GM12874 (cell line): ENCODE results near the gene CLPSL1.

Experiments
- TF ChIP-seq, protein P1 (sequence below): IDR thresholded peaks from 2 replicates; pipeline ENCODE4 v1.5.1; 2011; ENCODE audit warnings: low read depth, mild to moderate bottlenecking, control low read depth, low read length, moderate library complexity; ENCODE audit not compliant: insufficient read depth

The CLPSL1 gene

DNA sequence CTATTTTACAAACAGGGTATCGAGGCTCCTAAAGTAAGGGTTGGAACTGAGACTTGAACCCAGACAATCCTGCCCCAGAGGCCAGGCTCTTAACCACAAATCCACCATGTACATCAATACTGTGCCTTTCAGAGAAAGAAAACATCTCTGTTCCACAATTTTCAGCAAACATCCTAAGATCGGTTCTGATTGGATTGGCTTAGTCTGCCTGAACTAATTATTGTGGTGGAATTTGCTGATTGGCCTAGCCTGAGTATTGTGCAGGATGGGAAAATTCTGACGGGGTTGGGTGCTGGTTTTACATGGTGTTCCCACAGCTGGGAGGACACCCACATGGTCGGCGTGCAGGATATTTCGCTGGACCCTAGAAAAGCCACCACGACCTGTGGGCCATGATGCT lies at the start of gene CLPSL1:
Gene CLPSL1, plus strand, starts transcription at position 301 of the 400 bp plus-strand sequence. Its CDS starts 92 bp downstream, at position 393.
- TF ChIP-seq, protein P1, sequence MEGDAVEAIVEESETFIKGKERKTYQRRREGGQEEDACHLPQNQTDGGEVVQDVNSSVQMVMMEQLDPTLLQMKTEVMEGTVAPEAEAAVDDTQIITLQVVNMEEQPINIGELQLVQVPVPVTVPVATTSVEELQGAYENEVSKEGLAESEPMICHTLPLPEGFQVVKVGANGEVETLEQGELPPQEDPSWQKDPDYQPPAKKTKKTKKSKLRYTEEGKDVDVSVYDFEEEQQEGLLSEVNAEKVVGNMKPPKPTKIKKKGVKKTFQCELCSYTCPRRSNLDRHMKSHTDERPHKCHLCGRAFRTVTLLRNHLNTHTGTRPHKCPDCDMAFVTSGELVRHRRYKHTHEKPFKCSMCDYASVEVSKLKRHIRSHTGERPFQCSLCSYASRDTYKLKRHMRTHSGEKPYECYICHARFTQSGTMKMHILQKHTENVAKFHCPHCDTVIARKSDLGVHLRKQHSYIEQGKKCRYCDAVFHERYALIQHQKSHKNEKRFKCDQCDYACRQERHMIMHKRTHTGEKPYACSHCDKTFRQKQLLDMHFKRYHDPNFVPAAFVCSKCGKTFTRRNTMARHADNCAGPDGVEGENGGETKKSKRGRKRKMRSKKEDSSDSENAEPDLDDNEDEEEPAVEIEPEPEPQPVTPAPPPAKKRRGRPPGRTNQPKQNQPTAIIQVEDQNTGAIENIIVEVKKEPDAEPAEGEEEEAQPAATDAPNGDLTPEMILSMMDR: no peak

DNA sequence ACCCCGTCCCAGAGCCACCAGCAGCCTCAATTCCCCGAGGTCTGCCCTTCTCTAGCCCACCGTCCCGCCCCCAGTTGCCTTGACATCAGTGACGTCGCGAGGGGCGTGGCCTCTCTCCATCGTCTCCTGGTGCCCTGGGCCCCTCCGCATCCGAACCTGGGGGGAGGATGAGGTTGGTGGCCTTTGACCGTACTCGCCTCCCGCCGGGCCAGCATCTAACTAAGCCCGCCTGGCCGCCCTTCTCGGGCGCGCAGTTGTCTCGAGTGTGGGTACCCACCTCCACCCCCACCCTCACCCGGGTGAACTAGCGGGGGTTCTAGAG lies 49.4 kb upstream of the CLPSL1 start:
- TF ChIP-seq, protein P1: no peak

- TF ChIP-seq, protein P1: peak; percentile 28
Observed at GRCh38 chr6:35731736-35732532, 48.9 kb upstream of the CLPSL1 start.

DNA sequence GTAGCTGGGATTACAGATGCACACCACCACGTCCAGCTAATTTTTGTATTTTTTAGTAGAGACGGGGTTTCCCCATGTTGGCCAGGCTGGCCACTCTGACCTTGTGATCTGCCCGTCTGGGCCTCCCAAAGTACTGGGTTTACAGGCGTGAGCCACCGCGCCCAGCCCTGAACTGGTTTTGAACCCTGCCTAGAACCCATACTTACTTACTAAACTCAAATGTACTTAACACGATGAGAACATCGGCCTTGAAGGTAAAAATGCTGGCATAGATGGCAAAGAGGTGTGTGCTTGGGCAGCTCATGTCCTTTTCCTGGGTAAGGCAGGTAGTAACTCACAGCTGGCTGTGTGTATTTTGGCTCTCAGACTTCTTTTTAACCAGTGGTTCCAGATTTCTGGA lies 47.2 kb upstream of the CLPSL1 start:
- TF ChIP-seq, protein P1: no peak

GRCh38 chr6:35735452-35735851 lies 45.4 kb upstream of the CLPSL1 start:
- TF ChIP-seq, protein P1: no peak

DNA sequence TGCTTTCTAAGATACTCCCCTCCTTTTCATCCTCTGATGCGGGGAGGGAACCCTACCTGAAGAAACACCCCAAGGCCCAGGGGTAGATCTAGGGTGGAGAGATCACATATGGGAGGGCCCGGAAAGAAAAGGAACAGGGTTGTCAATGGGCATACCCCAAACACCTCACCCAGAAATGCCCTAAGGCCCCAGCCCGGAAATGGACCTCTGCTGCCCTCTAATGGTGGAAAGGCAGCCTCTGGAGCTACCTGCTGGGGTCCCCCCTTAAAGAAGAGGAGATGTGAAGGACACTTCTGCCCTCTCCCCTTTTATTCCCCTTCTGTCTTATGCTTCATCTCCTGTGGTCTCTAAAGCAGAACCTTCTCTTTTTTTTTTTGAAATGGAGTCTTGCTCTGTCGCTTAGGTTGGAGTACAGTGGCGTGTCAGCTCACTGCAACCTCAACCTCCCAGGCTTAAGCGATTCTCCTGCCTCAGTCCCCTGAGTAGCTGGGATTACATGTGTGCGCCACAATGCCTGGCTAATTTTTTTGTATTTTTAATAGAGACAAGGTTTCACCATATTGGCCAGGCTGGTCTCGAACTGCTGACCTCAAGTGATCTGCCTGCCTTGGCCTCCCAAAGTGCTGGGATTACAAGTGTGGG lies 44.4 kb upstream of the CLPSL1 start:
- TF ChIP-seq, protein P1: peak; percentile 89

GRCh38 chr6:35736982-35737412 lies 43.8 kb upstream of the CLPSL1 start, which contains the start of gene ARMC12:
ARMC12 (plus strand) TSS chr6:35737032; CDS start chr6:35737109, 77 bp downstream.
- TF ChIP-seq, protein P1: no peak
